ENCODE measurements around the gene SETSIP. TPM values are rescaled to one million over a fixed set of nuclear protein-coding genes. Genes with fewer than 3 reads are reported as not detected.
"Not testable (repeated sequence)": the region's sequence is repeated elsewhere in the genome, so short reads cannot be mapped to it uniquely, and the experiment has no call there.

Gene SETSIP
- total and polyA plus RNA-seq, 3 donors from 2014 or later, result not detected

GRCh38 chr1:92080128-92080985, 5.1 kb upstream of the SETSIP start, which contains the start of gene BTBD8:
TSS of gene BTBD8 (plus strand) at chr1:92080345. CDS start at chr1:92080572, 227 bp downstream.
- intact Hi-C loops (cut with DNase I; ENCODE audit: low total_unique reads), result no loop called here
- Histone ChIP-seq H3K27me3 (no peaks in the 10 kb centered on the region), H3K9me3 (no peaks in the 10 kb centered on the region), H3K27ac (peak within 1 kb of the TSS; percentile 68 to 83), H3K4me1 (no peaks in the 10 kb centered on the region), H3K4me3 (peak within 1 kb of the TSS; percentile 71 to 93), H3K36me3 (ENCODE audit: low read depth, missing control alignments) (no peaks in the 10 kb centered on the region)
- peak; percentile 93 for DNase-seq
- WGBS, 2 donors, result 0% methylated on average over 46 to 55 of the region's 55 CpGs
- TF ChIP-seq CTCF (IDR thresholded peaks at IDR 0.05) (no peak), POLR2A (IDR thresholded peaks at IDR 0.05) (no peak)

DNA sequence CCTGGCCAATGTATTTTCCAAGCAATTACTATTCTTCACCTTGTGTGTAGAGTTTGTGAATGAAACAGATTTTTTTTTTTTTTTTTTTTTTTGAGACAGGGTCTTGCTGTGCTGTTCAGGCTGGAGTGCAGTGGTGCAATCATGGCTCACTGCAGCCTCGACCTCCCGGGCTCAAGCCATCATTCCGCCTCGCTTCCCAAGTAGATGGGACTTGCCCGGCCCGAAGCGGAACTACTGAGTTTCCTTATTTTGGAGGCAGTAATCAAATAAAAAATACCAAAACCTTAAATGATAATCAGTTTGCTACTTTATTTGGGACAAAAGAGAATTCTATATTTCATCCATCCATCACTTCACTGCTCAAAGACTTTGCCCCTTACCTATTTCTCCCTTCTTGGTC, 4.2 kb upstream of the SETSIP start:
- H3K27ac ChIP-seq, result peak overlapping the region; percentile 68 to 83
- H3K4me3 ChIP-seq, result peak overlapping the region; percentile 71 to 93
- intact Hi-C loops (cut with DNase I; ENCODE audit: low total_unique reads), result no loop called here
- no peaks in the 10 kb centered on the region for H3K27me3 ChIP-seq
- 45 to 84% methylated on average over 7 of the region's 7 CpGs for WGBS, 2 donors
- H3K9me3 ChIP-seq, result no peaks in the 10 kb centered on the region
- H3K36me3 ChIP-seq (ENCODE audit: low read depth, missing control alignments), result no peaks in the 10 kb centered on the region
- TF ChIP-seq CTCF (IDR thresholded peaks at IDR 0.05) (no peak), POLR2A (IDR thresholded peaks at IDR 0.05) (no peak)
- H3K4me1 ChIP-seq, result no peaks in the 10 kb centered on the region
- no peak for DNase-seq

DNA sequence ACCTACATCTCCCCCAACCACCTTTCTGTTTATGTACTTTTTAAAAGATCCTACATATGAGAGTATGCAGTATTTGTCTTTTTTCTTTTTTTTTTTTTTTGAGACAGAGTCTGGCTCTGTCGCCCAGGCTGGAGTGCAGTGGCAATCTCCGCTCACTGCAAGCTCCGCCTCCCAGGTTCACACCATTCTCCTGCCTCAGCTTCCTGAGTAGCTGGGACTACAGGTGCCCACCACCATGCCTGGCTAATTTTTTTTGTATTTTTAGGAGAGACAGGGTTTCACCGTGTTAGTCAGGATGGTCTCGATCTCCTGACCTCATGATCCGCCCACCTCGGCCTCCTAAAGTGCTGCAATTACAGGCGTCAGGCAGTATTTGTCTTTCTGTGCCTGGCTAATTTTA, 2.9 kb upstream of the SETSIP start:
- H3K4me3 ChIP-seq; H3K9me3 ChIP-seq; H3K4me1 ChIP-seq; H3K36me3 ChIP-seq (ENCODE audit: low read depth, missing control alignments); H3K27me3 ChIP-seq; DNase-seq; H3K27ac ChIP-seq; intact Hi-C loops (cut with DNase I; ENCODE audit: low total_unique reads): not testable (repeated sequence)
- WGBS, 2 donors, result 84% methylated on average over 8 of the region's 8 CpGs

GRCh38 chr1:92076363-92076762, 1.2 kb upstream of the SETSIP start:
- intact Hi-C loops (cut with DNase I; ENCODE audit: low total_unique reads), result no loop called here
- Histone ChIP-seq H3K27me3 (no peaks in the 10 kb centered on the region), H3K27ac (no peak overlapping the region), H3K9me3 (no peaks in the 10 kb centered on the region), H3K4me3 (no peak overlapping the region), H3K36me3 (ENCODE audit: low read depth, missing control alignments) (no peaks in the 10 kb centered on the region), H3K4me1 (no peaks in the 10 kb centered on the region)
- TF ChIP-seq POLR2A (IDR thresholded peaks at IDR 0.05), result no peak
- TF ChIP-seq CTCF (IDR thresholded peaks at IDR 0.05), result no peak
- WGBS, 2 donors, result 91% methylated on average over 5 of the region's 5 CpGs
- no peak for DNase-seq

- H3K4me3 ChIP-seq; H3K36me3 ChIP-seq (ENCODE audit: low read depth, missing control alignments); H3K27me3 ChIP-seq; H3K9me3 ChIP-seq; intact Hi-C loops (cut with DNase I; ENCODE audit: low total_unique reads); DNase-seq; H3K27ac ChIP-seq; H3K4me1 ChIP-seq: not testable (repeated sequence)
Measured at GRCh38 chr1:92074446-92074845, 765 bp downstream of the SETSIP start.

DNA sequence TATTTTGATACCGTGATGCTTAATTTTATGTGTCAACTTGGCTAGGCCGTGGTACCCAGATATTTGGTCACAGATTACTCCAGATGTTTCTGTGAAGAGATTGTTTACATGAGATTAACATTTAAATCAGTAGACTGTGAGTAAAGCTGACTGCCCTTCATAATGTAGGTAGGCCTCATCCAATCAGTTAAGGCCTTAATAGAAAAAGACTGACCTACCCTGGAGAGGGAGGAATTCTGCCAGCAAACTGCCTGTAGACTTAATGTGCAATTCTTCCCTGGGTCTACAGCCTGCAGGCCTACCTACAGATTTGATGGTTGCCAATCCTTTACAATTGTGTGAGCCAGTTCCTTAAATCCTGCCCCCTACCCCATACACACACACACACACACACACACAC, 4.3 kb downstream of the SETSIP start:
- Histone ChIP-seq H3K36me3 (ENCODE audit: low read depth, missing control alignments) (no peaks in the 10 kb centered on the region), H3K9me3 (no peaks in the 10 kb centered on the region), H3K27ac (no peak overlapping the region), H3K4me1 (no peaks in the 10 kb centered on the region), H3K27me3 (no peaks in the 10 kb centered on the region), H3K4me3 (no peak overlapping the region)
- TF ChIP-seq POLR2A (IDR thresholded peaks at IDR 0.05), result no peak
- no peak for TF ChIP-seq CTCF (IDR thresholded peaks at IDR 0.05)
- no peak for DNase-seq
- intact Hi-C loops (cut with DNase I; ENCODE audit: low total_unique reads), result no loop called here
- whole genome bisulfite sequencing, 2 donors, result 68 to 76% methylated on average over 2 of the region's 2 CpGs

Measured in testis (tissue), 3 donors.